ENCODE results near the gene RAB3GAP1. TPM values are rescaled to one million over a fixed set of nuclear protein-coding genes. Genes with fewer than 3 reads are reported as not detected.
A peak's percentile ranks its signal among the peaks of the same experiment; 100 is the strongest.

RAB3GAP1 gene
- total and polyA plus RNA-seq, 2 of the 4 experiments (the other 2 are of a cell fraction), result 21.2 to 65.8 TPM

DNA sequence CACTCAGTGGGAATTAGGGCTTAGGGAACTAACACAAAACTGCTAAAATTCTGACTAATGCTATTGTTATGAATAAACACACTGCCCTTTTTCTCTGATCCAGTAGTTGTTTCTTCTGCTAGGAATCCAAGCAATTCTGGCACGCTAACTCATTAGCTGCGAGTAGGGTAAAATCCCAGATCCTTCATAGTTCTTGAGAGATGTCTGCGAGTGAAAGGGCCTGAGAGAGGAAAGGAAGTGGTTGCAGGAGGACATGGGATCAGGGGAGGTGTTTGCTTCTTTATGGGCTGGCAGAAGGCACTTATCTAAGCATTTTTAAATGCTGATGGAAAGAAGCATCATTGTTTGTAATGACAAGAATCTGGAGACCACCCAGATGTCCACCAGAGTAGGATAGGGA, 14.3 kb upstream of the RAB3GAP1 start:
- Histone ChIP-seq H4K5ac (ENCODE audit: low read depth, low read length) (no peak overlapping the region), H4K91ac (ENCODE audit: insufficient read depth, low read depth, low read length) (no peak overlapping the region), H3K27me3 (ENCODE audit: control insufficient read depth, insufficient read depth, low read length) (no peaks in the 10 kb centered on the region), H4K20me1 (ENCODE audit: insufficient read depth, low read length) (no peaks in the 10 kb centered on the region), H3K79me1 (ENCODE audit: low read depth in 1 of 2, low read length in 2 of 2) (no peaks in the 10 kb centered on the region), H3K4ac (ENCODE audit: low read depth, low read length) (no peak overlapping the region), H3K56ac (ENCODE audit: extremely low read depth, insufficient read depth, low read length) (no peak overlapping the region), H3K18ac (ENCODE audit: low read depth, low read length) (no peak overlapping the region), H4K8ac (ENCODE audit: low read depth in 2 of 2, low read length in 2 of 2) (no peak overlapping the region), H3K9ac (ENCODE audit: low read depth, low read length) (no peak overlapping the region), H3K36me3 (ENCODE audit: control insufficient read depth, insufficient read depth, low read length) (no peaks in the 10 kb centered on the region), H2AFZ (replicated peaks; ENCODE audit: low read length, poor library complexity) (no peak overlapping the region), H3K9me1 (ENCODE audit: insufficient read depth, low read length) (no peaks in the 10 kb centered on the region), H3K9me3 (ENCODE audit: control insufficient read depth, insufficient read depth, low read length) (no peaks in the 10 kb centered on the region), H2BK20ac (ENCODE audit: low read depth, low read length) (no peak overlapping the region), H2BK15ac (ENCODE audit: low read depth, low read length) (no peak overlapping the region), H3K4me2 (ENCODE audit: low read depth, low read length) (peak overlapping the region; percentile 33; the same call in 1 of the 2 replicates), H3K23ac (ENCODE audit: low read depth, low read length) (no peak overlapping the region), H3K4me3 (ENCODE audit: insufficient read depth, low read depth, low read length) (no peak overlapping the region), H2BK5ac (ENCODE audit: low read depth, low read length, poor library complexity, severe bottlenecking) (no peak overlapping the region), H2AK9ac (replicated peaks; ENCODE audit: low read depth, low read length, poor library complexity) (no peak overlapping the region), H2BK120ac (ENCODE audit: low read depth, low read length) (no peak overlapping the region), H3K4me1 (ENCODE audit: control insufficient read depth, insufficient read depth, low read length) (no peaks in the 10 kb centered on the region), H3K27ac (ENCODE audit: insufficient read depth, low read length) (no peak overlapping the region), H2AK5ac (ENCODE audit: low read depth, low read length) (no peak overlapping the region), H3K14ac (replicated peaks; ENCODE audit: low read depth, low read length) (no peak overlapping the region)
- in situ Hi-C loops (cut with MboI; ENCODE audit: low sequenced_read_pairs) (no loop called here), dilution Hi-C loops (cut with HindIII; ENCODE audit: low sequenced_read_pairs, unreplicated experiment) (no loop called here), intact Hi-C loops (cut with micrococcal nuclease) (no loop called here)
- ChIA-PET POLR2A (ENCODE audit: unreplicated experiment) (no interaction called here), CTCF (no interaction called here)
- ATAC-seq (ENCODE audit: low read depth) (peak; percentile 77), DNase-seq (peak; percentile 48)
- TF ChIP-seq, protein P1, sequence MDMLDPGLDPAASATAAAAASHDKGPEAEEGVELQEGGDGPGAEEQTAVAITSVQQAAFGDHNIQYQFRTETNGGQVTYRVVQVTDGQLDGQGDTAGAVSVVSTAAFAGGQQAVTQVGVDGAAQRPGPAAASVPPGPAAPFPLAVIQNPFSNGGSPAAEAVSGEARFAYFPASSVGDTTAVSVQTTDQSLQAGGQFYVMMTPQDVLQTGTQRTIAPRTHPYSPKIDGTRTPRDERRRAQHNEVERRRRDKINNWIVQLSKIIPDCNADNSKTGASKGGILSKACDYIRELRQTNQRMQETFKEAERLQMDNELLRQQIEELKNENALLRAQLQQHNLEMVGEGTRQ (IDR thresholded peaks at IDR 0.05; ENCODE audit: low read depth, low read length), result no peak
- TF ChIP-seq, protein P2, sequence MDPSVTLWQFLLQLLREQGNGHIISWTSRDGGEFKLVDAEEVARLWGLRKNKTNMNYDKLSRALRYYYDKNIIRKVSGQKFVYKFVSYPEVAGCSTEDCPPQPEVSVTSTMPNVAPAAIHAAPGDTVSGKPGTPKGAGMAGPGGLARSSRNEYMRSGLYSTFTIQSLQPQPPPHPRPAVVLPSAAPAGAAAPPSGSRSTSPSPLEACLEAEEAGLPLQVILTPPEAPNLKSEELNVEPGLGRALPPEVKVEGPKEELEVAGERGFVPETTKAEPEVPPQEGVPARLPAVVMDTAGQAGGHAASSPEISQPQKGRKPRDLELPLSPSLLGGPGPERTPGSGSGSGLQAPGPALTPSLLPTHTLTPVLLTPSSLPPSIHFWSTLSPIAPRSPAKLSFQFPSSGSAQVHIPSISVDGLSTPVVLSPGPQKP (IDR thresholded peaks at IDR 0.05; ENCODE audit: borderline replicate concordance, low read depth, low read length), result no peak
- no peak for TF ChIP-seq FOS (IDR thresholded peaks at IDR 0.05; ENCODE audit: low read depth, low read length)
- no peak for TF ChIP-seq NFE2L2 (IDR thresholded peaks at IDR 0.05; ENCODE audit: low read depth, low read length)
- no peak for TF ChIP-seq POLR2A (IDR thresholded peaks at IDR 0.05; ENCODE audit: low read depth, low read length)
- TF ChIP-seq, protein P3, sequence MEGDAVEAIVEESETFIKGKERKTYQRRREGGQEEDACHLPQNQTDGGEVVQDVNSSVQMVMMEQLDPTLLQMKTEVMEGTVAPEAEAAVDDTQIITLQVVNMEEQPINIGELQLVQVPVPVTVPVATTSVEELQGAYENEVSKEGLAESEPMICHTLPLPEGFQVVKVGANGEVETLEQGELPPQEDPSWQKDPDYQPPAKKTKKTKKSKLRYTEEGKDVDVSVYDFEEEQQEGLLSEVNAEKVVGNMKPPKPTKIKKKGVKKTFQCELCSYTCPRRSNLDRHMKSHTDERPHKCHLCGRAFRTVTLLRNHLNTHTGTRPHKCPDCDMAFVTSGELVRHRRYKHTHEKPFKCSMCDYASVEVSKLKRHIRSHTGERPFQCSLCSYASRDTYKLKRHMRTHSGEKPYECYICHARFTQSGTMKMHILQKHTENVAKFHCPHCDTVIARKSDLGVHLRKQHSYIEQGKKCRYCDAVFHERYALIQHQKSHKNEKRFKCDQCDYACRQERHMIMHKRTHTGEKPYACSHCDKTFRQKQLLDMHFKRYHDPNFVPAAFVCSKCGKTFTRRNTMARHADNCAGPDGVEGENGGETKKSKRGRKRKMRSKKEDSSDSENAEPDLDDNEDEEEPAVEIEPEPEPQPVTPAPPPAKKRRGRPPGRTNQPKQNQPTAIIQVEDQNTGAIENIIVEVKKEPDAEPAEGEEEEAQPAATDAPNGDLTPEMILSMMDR (conservative IDR thresholded peaks at IDR 0.05; ENCODE audit: low read depth, low read length), result no peak
- TF ChIP-seq RFX5 (IDR thresholded peaks at IDR 0.05; ENCODE audit: low read depth, low read length), result no peak
- no peak for TF ChIP-seq RCOR1 (IDR thresholded peaks at IDR 0.05; ENCODE audit: insufficient replicate concordance, low read length)
- WGBS, 2 experiments (ENCODE audit: extremely low coverage in 2 of 2, insufficient read length in 1 of 2), result no CpG with 5 or more reads among the region's 3 CpGs
- no TSS peak for BruUV-seq (replicated peaks)
